ENCODE data around the gene HTRA1. TPM values are rescaled to one million over a fixed set of nuclear protein-coding genes. Genes with fewer than 3 reads are reported as not detected.

Gene HTRA1
- total and polyA plus RNA-seq, 7 donors = 11.4 to 30.8 (median 11.8) TPM

- ATAC-seq (no peak), DNase-seq (no peak)
- Histone ChIP-seq H3K36me3 (ENCODE audit: insufficient read depth in 1 of 2, low read depth in 1 of 2) (no peaks in the 10 kb centered on the region), H3K27me3 (ENCODE audit: insufficient read depth in 3 of 3, low read length in 2 of 3) (peaks cover 0 to 19% (median 6%) of the 10 kb centered on the region in 3 donors), H3K27ac (no peak overlapping the region), H3K4me3 (no peak overlapping the region), H3K4me1 (no peaks in the 10 kb centered on the region), H3K9me3 (no peaks in the 10 kb centered on the region)
- 86 to 91% (median 90%) methylated on average over 6 of the region's 6 CpGs for WGBS, 3 donors
- intact Hi-C loops (cut with DNase I) = no loop called here
- no peak for TF ChIP-seq CTCF (IDR thresholded peaks at IDR 0.05)
These were observed 92.0 kb downstream of the HTRA1 start for GRCh38 chr10:122553341-122553740.

GRCh38 chr10:122554131-122555036, 93.0 kb downstream of the HTRA1 start:
- Histone ChIP-seq H3K27ac (no peak overlapping the region), H3K9me3 (no peaks in the 10 kb centered on the region), H3K27me3 (ENCODE audit: insufficient read depth in 3 of 3, low read length in 2 of 3) (peaks cover 0 to 22% (median 6%) of the 10 kb centered on the region in 3 donors), H3K4me1 (no peaks in the 10 kb centered on the region), H3K36me3 (ENCODE audit: insufficient read depth in 1 of 2, low read depth in 1 of 2) (no peaks in the 10 kb centered on the region), H3K4me3 (no peak overlapping the region)
- DNase-seq (no peak), ATAC-seq (no peak)
- intact Hi-C loops (cut with DNase I) = no loop called here
- no peak for TF ChIP-seq CTCF (IDR thresholded peaks at IDR 0.05)
- WGBS, 3 donors = 87 to 91% (median 91%) methylated on average over 6 of the region's 6 CpGs

DNA sequence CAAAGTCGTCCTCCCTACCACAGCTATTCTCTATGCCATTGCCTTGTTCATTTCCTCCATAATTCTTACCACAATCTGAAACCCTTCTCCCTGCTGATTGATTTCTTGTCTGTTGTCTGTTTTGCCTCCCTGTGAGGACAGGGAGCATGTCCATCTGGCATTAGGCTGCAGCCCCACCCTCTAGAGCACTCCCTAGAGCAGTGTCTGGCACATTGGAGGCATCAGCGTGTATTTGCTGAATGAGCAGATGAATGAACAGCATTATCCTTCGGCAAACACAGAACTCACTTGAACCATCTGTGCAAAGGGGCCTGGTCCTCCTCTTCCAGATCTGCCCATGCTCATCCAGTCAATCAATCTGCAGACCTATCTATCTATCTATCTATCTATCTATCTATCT, 94.1 kb downstream of the HTRA1 start:
- no peak for ATAC-seq
- Histone ChIP-seq H3K27ac (no peak overlapping the region), H3K27me3 (ENCODE audit: insufficient read depth in 3 of 3, low read length in 2 of 3) (peaks cover 0 to 22% (median 6%) of the 10 kb centered on the region in 3 donors), H3K36me3 (ENCODE audit: insufficient read depth in 1 of 2, low read depth in 1 of 2) (no peaks in the 10 kb centered on the region), H3K4me3 (no peak overlapping the region), H3K9me3 (no peaks in the 10 kb centered on the region), H3K4me1 (no peaks in the 10 kb centered on the region)
- intact Hi-C loops (cut with DNase I) = no loop called here
- DNase-seq = no peak
- TF ChIP-seq CTCF (IDR thresholded peaks at IDR 0.05) = no peak
- WGBS, 3 donors = 68 to 75% (median 73%) methylated on average over 3 of the region's 3 CpGs

GRCh38 chr10:122557516-122557915, 96.2 kb downstream of the HTRA1 start:
- intact Hi-C loops (cut with DNase I) = no loop called here
- WGBS, 3 donors = 25 to 42% (median 31%) methylated on average over 9 of the region's 9 CpGs
- H3K27me3 ChIP-seq (ENCODE audit: insufficient read depth in 3 of 3, low read length in 2 of 3) = peaks cover 0 to 30% (median 8%) of the 10 kb centered on the region in 3 donors

More at GRCh38 chr10:122557516-122557915, 96.2 kb downstream of the HTRA1 start:
- TF ChIP-seq CTCF (IDR thresholded peaks at IDR 0.05) = no peak
- DNase-seq (no peak), ATAC-seq (no peak)
- Histone ChIP-seq H3K36me3 (ENCODE audit: insufficient read depth in 1 of 2, low read depth in 1 of 2) (no peaks in the 10 kb centered on the region), H3K4me1 (no peaks in the 10 kb centered on the region), H3K4me3 (no peak overlapping the region), H3K9me3 (no peaks in the 10 kb centered on the region), H3K27ac (no peak overlapping the region)

All from psoas muscle (tissue), 8 donors.